ENCODE results near the gene POFUT2.

The POFUT2 gene

GRCh38 chr21:45278156-45278911 lies 9.4 kb downstream of the POFUT2 start:
- H3K4me1 Mint-ChIP-seq (ENCODE audit: low read depth), result no peaks in the 10 kb centered on the region
- peaks cover 3% of the 10 kb centered on the region for H3K36me3 Mint-ChIP-seq
- H3K27me3 Mint-ChIP-seq, result no peaks in the 10 kb centered on the region
- H3K9me3 Mint-ChIP-seq (ENCODE audit: low read depth), result no peaks in the 10 kb centered on the region
- no peak overlapping the region for H3K27ac Mint-ChIP-seq
- no peak overlapping the region for H3K4me3 Mint-ChIP-seq

GRCh38 chr21:45277101-45278045 lies 10.3 kb downstream of the POFUT2 start:
- Mint-ChIP-seq H3K4me1 (ENCODE audit: low read depth) (no peaks in the 10 kb centered on the region), H3K27me3 (no peaks in the 10 kb centered on the region), H3K9me3 (ENCODE audit: low read depth) (no peaks in the 10 kb centered on the region), H3K27ac (no peak overlapping the region), H3K36me3 (peaks cover 3% of the 10 kb centered on the region), H3K4me3 (no peak overlapping the region)

- peaks cover 3% of the 10 kb centered on the region for H3K36me3 Mint-ChIP-seq
- H3K9me3 Mint-ChIP-seq (ENCODE audit: low read depth), result no peaks in the 10 kb centered on the region
- no peak overlapping the region for H3K27ac Mint-ChIP-seq
- H3K27me3 Mint-ChIP-seq, result no peaks in the 10 kb centered on the region
- H3K4me3 Mint-ChIP-seq, result no peak overlapping the region
- H3K4me1 Mint-ChIP-seq (ENCODE audit: low read depth), result no peaks in the 10 kb centered on the region
Measured at GRCh38 chr21:45276596-45276995, 11.1 kb downstream of the POFUT2 start.

GRCh38 chr21:45270306-45270821 lies 17.3 kb downstream of the POFUT2 start:
- Mint-ChIP-seq H3K4me1 (ENCODE audit: low read depth) (peaks cover 18% of the 10 kb centered on the region), H3K36me3 (no peaks in the 10 kb centered on the region), H3K27ac (no peak overlapping the region), H3K9me3 (ENCODE audit: low read depth) (no peaks in the 10 kb centered on the region), H3K27me3 (no peaks in the 10 kb centered on the region), H3K4me3 (no peak overlapping the region)

- Mint-ChIP-seq H3K4me1 (ENCODE audit: low read depth) (peaks cover 18% of the 10 kb centered on the region), H3K27ac (no peak overlapping the region), H3K9me3 (ENCODE audit: low read depth) (no peaks in the 10 kb centered on the region), H3K36me3 (no peaks in the 10 kb centered on the region), H3K4me3 (no peak overlapping the region), H3K27me3 (no peaks in the 10 kb centered on the region)
Measured at GRCh38 chr21:45269861-45270260, 17.8 kb downstream of the POFUT2 start.

- no peak overlapping the region for H3K27ac Mint-ChIP-seq
- no peak overlapping the region for H3K4me3 Mint-ChIP-seq
Measured at GRCh38 chr21:45267390-45267760, 20.3 kb downstream of the POFUT2 start.

GRCh38 chr21:45266518-45267389 lies 20.9 kb downstream of the POFUT2 start:
- H3K27ac Mint-ChIP-seq, result peak overlapping the region; percentile 54
- no peaks in the 10 kb centered on the region for H3K36me3 Mint-ChIP-seq
- H3K27me3 Mint-ChIP-seq, result no peaks in the 10 kb centered on the region
- peak overlapping the region; percentile 20 for H3K4me3 Mint-ChIP-seq
- H3K9me3 Mint-ChIP-seq (ENCODE audit: low read depth), result no peaks in the 10 kb centered on the region
- peaks cover 18% of the 10 kb centered on the region for H3K4me1 Mint-ChIP-seq (ENCODE audit: low read depth)

More at GRCh38 chr21:45267390-45267760, 20.3 kb downstream of the POFUT2 start:
- Mint-ChIP-seq H3K9me3 (ENCODE audit: low read depth) (no peaks in the 10 kb centered on the region), H3K36me3 (no peaks in the 10 kb centered on the region), H3K27me3 (no peaks in the 10 kb centered on the region), H3K4me1 (ENCODE audit: low read depth) (peaks cover 18% of the 10 kb centered on the region)

GRCh38 chr21:45265721-45266517 lies 21.8 kb downstream of the POFUT2 start:
- Mint-ChIP-seq H3K4me1 (ENCODE audit: low read depth) (peaks cover 18% of the 10 kb centered on the region), H3K27ac (no peak overlapping the region), H3K4me3 (no peak overlapping the region), H3K36me3 (no peaks in the 10 kb centered on the region), H3K27me3 (no peaks in the 10 kb centered on the region), H3K9me3 (ENCODE audit: low read depth) (no peaks in the 10 kb centered on the region)

GRCh38 chr21:45264912-45265515 lies 22.7 kb downstream of the POFUT2 start:
- Mint-ChIP-seq H3K4me3 (no peak overlapping the region), H3K27me3 (no peaks in the 10 kb centered on the region)

GRCh38 chr21:45264146-45264911 lies 23.4 kb downstream of the POFUT2 start:
- Mint-ChIP-seq H3K4me1 (ENCODE audit: low read depth) (peaks cover 18% of the 10 kb centered on the region), H3K9me3 (ENCODE audit: low read depth) (no peaks in the 10 kb centered on the region), H3K27me3 (no peaks in the 10 kb centered on the region), H3K27ac (no peak overlapping the region), H3K36me3 (no peaks in the 10 kb centered on the region), H3K4me3 (no peak overlapping the region)

More at GRCh38 chr21:45264912-45265515, 22.7 kb downstream of the POFUT2 start:
- Mint-ChIP-seq H3K27ac (no peak overlapping the region), H3K4me1 (ENCODE audit: low read depth) (peaks cover 18% of the 10 kb centered on the region), H3K9me3 (ENCODE audit: low read depth) (no peaks in the 10 kb centered on the region), H3K36me3 (no peaks in the 10 kb centered on the region)

- H3K27ac Mint-ChIP-seq, result no peak overlapping the region
Measured at GRCh38 chr21:45263534-45263933, 24.2 kb downstream of the POFUT2 start.

GRCh38 chr21:45262616-45263015 lies 25.1 kb downstream of the POFUT2 start:
- H3K27me3 Mint-ChIP-seq, result no peaks in the 10 kb centered on the region
- H3K36me3 Mint-ChIP-seq, result no peaks in the 10 kb centered on the region
- no peaks in the 10 kb centered on the region for H3K9me3 Mint-ChIP-seq (ENCODE audit: low read depth)
- no peak overlapping the region for H3K4me3 Mint-ChIP-seq
- H3K4me1 Mint-ChIP-seq (ENCODE audit: low read depth), result peaks cover 18% of the 10 kb centered on the region
- no peak overlapping the region for H3K27ac Mint-ChIP-seq

More at GRCh38 chr21:45263534-45263933, 24.2 kb downstream of the POFUT2 start:
- Mint-ChIP-seq H3K4me3 (no peak overlapping the region), H3K27me3 (no peaks in the 10 kb centered on the region), H3K9me3 (ENCODE audit: low read depth) (no peaks in the 10 kb centered on the region), H3K36me3 (no peaks in the 10 kb centered on the region), H3K4me1 (ENCODE audit: low read depth) (peaks cover 18% of the 10 kb centered on the region)

- H3K27ac Mint-ChIP-seq, result no peak overlapping the region
- H3K4me3 Mint-ChIP-seq, result no peak overlapping the region
- H3K9me3 Mint-ChIP-seq (ENCODE audit: low read depth), result no peaks in the 10 kb centered on the region
- no peaks in the 10 kb centered on the region for H3K27me3 Mint-ChIP-seq
- no peaks in the 10 kb centered on the region for H3K36me3 Mint-ChIP-seq
- peaks cover 13% of the 10 kb centered on the region for H3K4me1 Mint-ChIP-seq (ENCODE audit: low read depth)
Measured at GRCh38 chr21:45262041-45262581, 25.6 kb downstream of the POFUT2 start.
